GM18511 (cell line): ENCODE data around the gene ATP1B1.
"Not testable (repeated sequence)": the region's sequence is repeated elsewhere in the genome, so short reads cannot be mapped to it uniquely, and the experiment has no call there.

Experiments used
- ATAC-seq: cut with Tn5 transposase; IDR thresholded peaks from one replicate; pipeline ENCODE4 v1.9.1; 2021; ENCODE audit warnings: mild to moderate bottlenecking, moderate library complexity; ENCODE audit not compliant: unreplicated experiment

The ATP1B1 gene

DNA sequence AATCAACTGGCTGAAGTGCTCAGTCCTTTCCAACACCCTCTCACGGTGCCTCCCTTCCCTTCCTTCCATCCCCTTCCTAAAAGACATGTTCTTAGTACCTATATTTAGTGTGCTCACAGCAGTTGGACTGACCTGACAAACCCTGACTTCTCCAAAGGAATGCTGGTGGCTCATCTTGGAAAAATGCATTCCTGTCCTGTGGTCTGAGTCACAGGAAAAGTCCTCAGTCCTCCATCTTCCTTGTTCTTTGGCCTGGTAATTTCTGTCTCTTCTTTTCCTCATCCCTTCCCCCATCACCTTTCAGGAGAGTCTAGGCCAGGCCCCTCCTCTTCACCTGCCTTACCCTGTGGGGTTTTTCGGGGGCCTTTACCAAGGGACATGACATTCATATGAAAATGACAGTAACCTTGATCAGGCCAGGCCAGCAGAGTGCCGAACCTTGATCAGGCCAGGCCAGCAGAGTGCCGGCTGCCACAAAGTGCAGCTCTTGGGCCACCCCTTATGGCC lies 7.2 kb downstream of the ATP1B1 start:
- ATAC-seq = no peak

DNA sequence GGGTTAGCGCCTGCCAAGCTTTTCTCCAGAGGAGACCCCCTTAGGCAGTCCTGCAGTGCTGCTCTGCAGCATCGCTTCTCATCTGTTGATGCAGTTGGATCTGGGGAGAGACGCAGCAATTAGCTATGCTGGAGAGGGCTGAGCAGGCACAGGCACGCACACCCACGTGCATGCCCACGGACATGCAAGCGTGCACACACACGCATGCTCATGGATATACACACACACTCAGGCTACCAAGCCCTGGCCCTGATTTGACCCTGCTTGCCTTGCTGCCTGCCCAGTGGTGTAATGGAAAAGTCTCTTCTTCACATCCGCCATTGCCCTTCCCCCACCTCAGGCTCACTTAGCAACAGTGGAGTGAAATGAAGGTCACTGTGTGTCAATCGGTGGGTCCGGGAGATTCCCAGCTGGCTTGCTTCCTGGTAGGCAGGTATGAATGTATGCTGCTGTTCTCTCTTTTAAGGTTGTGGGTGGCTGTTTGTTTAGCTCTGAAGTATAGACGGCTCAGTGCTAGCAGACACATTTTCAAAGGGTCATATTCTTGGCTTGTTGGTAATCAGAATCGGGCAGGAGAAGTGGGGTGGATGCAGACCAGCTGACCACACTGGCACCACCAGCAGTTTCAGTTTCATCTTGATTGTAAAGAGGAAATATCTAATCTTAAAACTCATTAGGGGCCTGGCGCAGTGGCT lies 9.5 kb downstream of the ATP1B1 start:
- ATAC-seq = peak; percentile 88

GRCh38 chr1:169117014-169117413 lies 10.5 kb downstream of the ATP1B1 start:
- ATAC-seq = no peak

- ATAC-seq = no peak
Measured at GRCh38 chr1:169117599-169117998, 11.1 kb downstream of the ATP1B1 start.

- ATAC-seq = no peak
Measured at GRCh38 chr1:169118227-169118626, 11.7 kb downstream of the ATP1B1 start.

- no peak for ATAC-seq
Measured at GRCh38 chr1:169119405-169119804, 12.9 kb downstream of the ATP1B1 start.

- no peak for ATAC-seq
Measured at GRCh38 chr1:169120066-169120465, 13.6 kb downstream of the ATP1B1 start.

DNA sequence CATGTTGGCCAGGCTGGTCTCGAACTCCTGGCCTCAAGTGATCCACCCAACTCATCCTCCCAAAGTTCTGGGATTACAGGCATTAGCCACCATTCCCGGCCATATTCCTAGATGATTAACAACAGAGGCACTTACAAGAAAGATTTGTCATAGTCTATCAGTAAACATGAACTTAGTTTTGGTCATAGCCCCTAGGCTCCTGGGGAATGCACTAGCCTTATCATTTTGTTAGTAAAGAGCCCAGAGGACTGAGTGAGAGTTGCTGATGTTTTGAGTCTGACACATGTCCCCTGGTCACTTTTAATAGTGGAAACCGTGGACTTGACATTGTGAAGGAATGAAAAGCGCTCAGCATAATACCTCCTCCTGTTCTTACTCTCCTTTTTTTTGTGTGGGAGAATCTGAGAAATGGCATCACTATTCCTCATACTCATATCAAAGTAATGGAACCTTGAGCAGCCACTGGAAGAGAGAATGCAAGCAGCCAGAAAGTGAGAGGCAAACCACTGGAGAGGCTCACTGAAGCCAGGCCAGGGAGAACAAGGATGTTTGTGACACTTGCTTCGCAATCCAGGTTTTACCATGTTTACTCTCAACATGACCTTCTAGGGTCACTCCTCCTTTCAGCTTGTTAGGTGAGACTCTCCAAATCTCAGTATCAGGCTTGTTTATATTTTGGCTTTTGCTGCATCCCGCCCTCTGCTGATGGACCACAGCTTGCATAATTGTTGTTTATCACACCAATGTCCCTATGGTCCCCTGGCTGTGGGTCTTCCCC lies 14.8 kb downstream of the ATP1B1 start:
- no peak for ATAC-seq

GRCh38 chr1:169122976-169123375 lies 16.5 kb downstream of the ATP1B1 start:
- ATAC-seq = no peak

GRCh38 chr1:169124459-169124858 lies 18.0 kb downstream of the ATP1B1 start:
- ATAC-seq = no peak

GRCh38 chr1:169125597-169125996 lies 19.1 kb downstream of the ATP1B1 start:
- ATAC-seq = not testable (repeated sequence)

- no peak for ATAC-seq
Measured at GRCh38 chr1:169126335-169126734, 19.8 kb downstream of the ATP1B1 start.

- ATAC-seq = no peak
Measured at GRCh38 chr1:169127305-169127704, 20.8 kb downstream of the ATP1B1 start.

- ATAC-seq = no peak
Measured at GRCh38 chr1:169128562-169128961, 22.1 kb downstream of the ATP1B1 start.

GRCh38 chr1:169129109-169129784 lies 22.8 kb downstream of the ATP1B1 start:
- ATAC-seq = no peak

DNA sequence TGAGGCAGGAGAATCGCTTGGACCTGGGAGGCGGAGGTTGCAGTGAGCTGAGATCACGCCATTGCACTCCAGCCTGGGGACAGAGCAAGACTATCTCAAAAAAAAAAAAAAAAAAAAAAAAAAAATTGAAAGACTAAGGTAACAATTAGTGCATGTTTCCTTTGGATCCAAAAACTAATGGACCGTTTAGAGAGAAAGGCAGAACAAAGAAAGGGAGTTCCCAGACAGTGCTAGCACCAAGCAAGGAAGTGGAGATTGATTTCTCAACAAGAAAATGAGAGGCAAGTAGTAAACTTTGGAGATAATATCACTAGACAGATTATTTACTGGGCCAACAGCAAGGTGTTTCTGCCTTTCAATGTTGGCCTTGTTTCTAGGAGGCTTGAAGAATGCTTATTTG lies 24.2 kb downstream of the ATP1B1 start:
- no peak for ATAC-seq

- ATAC-seq = no peak
Measured at GRCh38 chr1:169132512-169133227, 26.2 kb downstream of the ATP1B1 start.

GRCh38 chr1:169133228-169133576 lies 26.7 kb downstream of the ATP1B1 start:
- ATAC-seq = no peak

DNA sequence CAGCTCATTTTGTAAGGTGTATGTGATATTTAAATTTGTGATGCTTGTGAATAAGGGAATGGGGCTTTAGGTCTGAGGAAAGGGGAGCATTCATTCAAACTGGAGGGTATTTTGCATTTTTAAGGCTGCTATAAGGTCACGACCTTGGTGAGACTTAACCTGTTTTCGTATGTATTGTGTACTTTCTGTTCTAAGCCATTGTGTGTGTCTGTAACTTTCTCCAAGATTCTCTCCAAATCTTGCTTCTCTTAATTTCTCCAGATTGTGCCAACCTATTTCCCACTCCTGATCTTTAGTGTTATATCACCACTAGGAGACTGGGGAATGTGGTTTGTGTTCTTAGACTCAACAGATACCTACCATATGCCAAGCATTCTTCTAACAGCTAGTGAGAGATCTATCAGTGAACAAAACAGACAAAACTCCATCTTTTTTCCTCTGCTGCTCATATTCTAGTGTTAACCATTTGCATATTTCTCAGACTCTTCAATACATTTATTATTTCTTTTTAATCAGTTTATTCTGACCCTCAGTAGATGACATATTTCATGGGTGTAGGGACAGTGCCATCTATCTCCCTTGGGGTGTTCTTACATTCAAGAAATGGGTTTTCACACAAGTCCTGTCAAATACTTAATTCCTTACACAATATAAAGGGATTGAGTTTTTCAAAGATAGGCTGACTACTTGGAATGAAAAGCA lies 27.5 kb downstream of the ATP1B1 start:
- no peak for ATAC-seq

- no peak for ATAC-seq
Measured at GRCh38 chr1:169137357-169137756, 30.9 kb downstream of the ATP1B1 start.
